Liver (tissue), 3 donors: Measurements from ENCODE around the gene FADS3.

Experiments used
- CTCF ChIP-seq: fragments of 150-350 bp; IDR thresholded peaks from 2 replicates; pipeline ENCODE4 v1.5.1; 2017; ENCODE audit warnings: improper control_type of control experiment, low read depth, low read length; ENCODE audit not compliant: missing input control
- RAD21 ChIP-seq, 2 donors: IDR thresholded peaks; 2 replicates each; pipeline ENCODE4 v1.6.1; 2016; ENCODE audit warnings: antibody characterized with exemption in 2 of 2, mild to moderate bottlenecking in 2 of 2
- donor health status: healthy.
- donor health status: healthy.

- no peak for TF ChIP-seq CTCF
- no peak for TF ChIP-seq RAD21 (IDR thresholded peaks at IDR 0.05)
Observed at GRCh38 chr11:61870541-61871031, 20.8 kb downstream of the FADS3 start.
